Measurements from ENCODE around the gene OPCML.

DNA sequence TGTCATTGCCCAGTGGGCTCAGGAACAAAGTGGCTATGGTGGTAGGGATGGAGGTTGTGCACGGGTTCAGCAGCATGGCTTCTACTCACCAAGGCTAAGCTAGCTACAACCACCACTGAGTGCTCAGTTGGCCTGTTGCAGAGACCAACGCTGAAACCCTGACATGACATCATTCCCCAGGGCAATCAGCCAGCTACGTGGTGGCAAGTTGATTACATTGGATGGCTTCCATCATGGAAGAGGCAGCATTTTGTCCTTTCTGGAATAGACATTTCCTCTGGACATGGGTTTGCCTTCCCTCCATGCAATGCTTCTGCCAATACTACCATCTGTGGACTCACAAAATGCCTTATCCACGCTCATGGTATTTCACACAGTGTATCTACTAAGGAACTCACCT is 634.3 kb downstream of the OPCML start:
- TF ChIP-seq, protein P1, sequence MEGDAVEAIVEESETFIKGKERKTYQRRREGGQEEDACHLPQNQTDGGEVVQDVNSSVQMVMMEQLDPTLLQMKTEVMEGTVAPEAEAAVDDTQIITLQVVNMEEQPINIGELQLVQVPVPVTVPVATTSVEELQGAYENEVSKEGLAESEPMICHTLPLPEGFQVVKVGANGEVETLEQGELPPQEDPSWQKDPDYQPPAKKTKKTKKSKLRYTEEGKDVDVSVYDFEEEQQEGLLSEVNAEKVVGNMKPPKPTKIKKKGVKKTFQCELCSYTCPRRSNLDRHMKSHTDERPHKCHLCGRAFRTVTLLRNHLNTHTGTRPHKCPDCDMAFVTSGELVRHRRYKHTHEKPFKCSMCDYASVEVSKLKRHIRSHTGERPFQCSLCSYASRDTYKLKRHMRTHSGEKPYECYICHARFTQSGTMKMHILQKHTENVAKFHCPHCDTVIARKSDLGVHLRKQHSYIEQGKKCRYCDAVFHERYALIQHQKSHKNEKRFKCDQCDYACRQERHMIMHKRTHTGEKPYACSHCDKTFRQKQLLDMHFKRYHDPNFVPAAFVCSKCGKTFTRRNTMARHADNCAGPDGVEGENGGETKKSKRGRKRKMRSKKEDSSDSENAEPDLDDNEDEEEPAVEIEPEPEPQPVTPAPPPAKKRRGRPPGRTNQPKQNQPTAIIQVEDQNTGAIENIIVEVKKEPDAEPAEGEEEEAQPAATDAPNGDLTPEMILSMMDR (optimal IDR thresholded peaks at IDR 0.05 in 1 of 3, IDR thresholded peaks at IDR 0.05 in 1 of 3, conservative IDR thresholded peaks at IDR 0.05 in 1 of 3; ENCODE audit: extremely low read depth in 1 of 3, insufficient read depth in 2 of 3, low read length in 3 of 3) = no peak
- TF ChIP-seq EZH2 (IDR thresholded peaks at IDR 0.05; ENCODE audit: low read length) = no peak

All from keratinocyte (primary cell).